Retina (tissue), 1 donor: ENCODE data around the gene HSD17B8.

Experiments used
- DNase-seq: peaks from one replicate; pipeline ENCODE4 v3.0.0-alpha.2; 2016

HSD17B8 gene

DNA sequence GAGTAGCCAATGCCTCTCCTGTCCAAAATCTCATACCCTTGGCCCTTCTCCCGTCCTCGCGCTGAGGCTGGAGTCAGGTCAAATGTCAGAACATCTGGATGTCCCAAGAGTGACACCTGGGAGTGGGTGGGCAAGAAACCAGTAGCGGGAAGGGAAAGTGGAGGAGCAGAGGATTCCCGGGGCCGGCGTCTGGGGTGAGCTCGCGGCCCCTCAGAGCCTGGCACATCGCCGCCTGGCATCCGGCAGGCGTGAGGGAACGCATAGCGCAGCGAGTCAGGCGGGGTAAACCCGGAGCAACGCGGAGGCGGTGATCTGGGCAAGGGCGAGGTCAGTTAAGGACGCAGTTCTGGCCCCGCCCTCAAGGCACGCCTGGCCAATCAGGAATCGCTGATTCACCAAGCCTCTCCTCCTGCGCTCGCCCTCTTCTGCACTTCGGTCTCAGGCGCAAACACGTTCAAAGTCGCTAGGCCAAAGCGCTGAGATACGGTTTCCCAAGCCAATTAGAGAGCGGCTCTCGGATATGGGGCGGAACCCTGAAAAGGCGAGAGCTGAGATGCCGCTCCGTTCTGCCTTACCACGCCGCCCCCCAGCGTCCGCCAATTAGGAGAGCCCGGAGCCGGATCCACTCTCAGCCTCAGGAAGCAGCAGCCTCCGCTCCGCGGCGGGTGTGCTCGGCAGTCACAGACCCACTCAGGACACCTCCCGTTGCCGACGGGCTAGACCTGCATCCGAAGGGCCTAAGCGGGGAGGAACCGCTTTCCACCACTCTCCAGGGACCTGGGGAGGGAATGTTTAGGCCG lies 44.7 kb downstream of the HSD17B8 start:
- peak; percentile 96 for DNase-seq

DNA sequence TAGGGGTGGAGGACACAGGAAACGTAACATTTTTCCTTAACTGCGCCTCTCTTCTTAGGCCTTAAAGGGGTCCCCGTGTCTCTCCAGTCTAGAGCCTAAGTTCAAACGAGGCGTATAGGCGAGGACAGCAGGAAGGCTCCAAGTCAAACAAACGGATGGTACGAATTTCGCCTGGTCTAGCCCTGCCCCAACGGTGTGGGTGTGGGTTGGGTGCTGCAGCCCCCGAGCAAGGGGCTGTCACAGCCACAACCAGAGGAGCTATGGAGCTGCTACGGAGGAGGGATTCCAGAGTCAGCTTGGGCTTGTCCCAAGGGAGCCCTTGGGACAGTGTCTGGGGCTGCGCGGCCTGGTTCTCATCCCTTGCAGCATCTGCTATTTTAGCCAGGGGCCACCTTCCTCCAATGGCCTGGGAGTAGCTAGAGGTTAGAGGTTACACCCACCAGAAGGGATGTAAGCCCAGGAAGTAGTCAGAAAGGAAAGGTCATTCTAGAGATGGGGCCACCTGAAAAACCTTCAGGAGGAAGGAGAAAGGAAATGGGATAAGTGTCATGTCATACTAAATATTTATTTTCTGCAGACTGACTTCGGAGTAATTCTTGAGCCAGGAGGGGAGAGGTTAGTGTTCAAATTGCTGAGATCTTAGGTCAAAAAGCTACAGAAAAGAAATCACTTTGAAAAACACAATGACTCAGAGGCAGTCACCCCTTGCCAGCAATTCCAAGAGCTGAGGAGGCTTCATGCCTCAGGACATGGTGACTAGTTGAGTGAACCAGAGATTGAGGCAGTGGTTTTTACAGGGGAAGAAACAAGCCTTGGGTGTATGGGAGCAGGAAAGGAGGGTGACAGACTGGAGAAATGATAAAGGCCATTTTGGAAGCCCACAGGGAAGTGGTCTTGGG lies 45.5 kb downstream of the HSD17B8 start:
- no peak for DNase-seq

DNA sequence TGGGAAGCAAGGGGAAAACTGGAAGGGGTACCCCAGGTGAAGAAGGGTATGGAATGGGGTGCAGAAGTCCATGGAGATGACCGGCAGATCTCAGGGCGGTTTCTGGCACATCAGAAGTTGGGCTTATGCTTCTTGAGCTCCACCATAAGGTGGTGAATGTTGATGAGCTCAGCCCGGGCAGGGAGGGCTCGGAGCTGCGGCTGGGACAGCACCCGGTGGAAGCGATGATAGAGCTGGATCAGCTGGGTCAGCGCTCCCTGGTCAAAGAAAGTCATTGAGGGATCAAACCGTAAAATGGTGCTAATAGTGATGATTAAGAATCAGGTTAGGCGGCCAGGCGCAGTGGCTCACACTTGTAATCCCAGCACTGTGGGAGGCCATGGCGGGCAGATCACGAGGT lies 46.3 kb downstream of the HSD17B8 start:
- DNase-seq, result no peak

DNA sequence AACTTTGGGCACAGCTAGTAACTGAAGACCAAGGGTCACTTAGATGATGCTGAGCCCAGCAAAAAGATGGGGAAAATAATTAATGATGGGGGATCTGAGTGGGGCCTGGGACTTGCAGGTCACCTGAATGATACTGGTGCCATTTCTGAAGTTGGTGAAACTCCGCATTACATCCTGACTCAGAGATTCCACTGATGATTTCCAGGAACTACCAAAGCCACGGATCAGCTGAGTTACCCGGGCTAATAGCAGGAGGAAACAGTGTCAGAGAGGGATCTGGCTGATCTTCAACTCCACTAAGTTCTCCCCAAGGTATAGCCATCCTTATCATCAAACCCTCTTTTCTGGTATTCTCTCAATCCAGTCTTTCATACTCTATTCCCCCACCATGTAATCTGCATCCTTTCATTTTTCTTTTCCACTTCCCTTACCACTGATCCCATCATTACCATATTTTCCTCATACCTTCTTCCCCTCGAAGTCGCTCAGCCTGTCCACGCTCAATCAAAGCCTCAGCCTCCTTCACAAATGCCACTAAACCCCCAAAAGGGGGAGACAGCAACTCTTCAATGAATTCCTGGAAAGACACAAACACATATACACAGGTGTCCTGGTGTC lies 47.0 kb downstream of the HSD17B8 start:
- no peak for DNase-seq

GRCh38 chr6:33252759-33253158 lies 48.3 kb downstream of the HSD17B8 start:
- no peak for DNase-seq

DNA sequence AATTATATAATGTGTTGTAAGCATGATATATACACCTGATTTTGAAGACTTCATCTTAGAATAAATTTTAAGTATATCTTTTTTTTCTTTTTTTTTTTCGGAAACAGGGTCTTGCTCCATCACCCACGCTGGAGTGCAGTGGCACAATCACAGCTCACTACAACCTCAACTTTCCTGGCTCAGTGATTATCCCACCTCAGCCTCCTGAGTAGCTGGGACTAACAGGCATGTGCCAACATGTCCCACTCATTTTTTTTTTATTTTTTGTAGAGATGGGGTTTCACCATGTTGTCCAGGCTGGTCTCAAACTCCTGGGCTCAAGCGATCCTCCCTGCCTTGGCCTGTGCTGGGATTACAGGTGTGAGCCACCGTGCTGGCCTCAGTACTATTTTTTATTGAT lies 50.1 kb downstream of the HSD17B8 start:
- no peak for DNase-seq
